ENCODE results near the gene OSTM1.

DNA sequence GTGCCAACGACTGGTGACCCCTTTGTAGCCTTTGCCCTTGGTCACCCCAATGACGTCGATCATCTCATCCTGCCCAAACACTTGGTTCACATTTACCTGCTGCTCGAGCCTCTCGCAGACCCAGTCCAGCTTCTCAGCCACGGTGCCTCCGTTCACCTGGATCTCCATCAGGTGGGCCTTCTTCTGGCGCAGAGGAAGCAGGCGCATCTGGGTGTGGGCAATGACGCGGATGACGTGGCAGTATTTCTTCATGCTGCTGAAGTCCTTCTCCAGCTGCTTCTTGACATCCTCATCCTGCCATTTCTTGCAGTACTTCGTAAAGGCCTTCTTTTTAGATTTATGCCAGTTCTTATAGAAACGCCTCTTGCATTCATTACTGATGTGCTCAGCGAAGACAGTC, 69.7 kb downstream of the OSTM1 start:
- TF ChIP-seq, protein P1, sequence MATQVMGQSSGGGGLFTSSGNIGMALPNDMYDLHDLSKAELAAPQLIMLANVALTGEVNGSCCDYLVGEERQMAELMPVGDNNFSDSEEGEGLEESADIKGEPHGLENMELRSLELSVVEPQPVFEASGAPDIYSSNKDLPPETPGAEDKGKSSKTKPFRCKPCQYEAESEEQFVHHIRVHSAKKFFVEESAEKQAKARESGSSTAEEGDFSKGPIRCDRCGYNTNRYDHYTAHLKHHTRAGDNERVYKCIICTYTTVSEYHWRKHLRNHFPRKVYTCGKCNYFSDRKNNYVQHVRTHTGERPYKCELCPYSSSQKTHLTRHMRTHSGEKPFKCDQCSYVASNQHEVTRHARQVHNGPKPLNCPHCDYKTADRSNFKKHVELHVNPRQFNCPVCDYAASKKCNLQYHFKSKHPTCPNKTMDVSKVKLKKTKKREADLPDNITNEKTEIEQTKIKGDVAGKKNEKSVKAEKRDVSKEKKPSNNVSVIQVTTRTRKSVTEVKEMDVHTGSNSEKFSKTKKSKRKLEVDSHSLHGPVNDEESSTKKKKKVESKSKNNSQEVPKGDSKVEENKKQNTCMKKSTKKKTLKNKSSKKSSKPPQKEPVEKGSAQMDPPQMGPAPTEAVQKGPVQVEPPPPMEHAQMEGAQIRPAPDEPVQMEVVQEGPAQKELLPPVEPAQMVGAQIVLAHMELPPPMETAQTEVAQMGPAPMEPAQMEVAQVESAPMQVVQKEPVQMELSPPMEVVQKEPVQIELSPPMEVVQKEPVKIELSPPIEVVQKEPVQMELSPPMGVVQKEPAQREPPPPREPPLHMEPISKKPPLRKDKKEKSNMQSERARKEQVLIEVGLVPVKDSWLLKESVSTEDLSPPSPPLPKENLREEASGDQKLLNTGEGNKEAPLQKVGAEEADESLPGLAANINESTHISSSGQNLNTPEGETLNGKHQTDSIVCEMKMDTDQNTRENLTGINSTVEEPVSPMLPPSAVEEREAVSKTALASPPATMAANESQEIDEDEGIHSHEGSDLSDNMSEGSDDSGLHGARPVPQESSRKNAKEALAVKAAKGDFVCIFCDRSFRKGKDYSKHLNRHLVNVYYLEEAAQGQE (IDR thresholded peaks at IDR 0.05; ENCODE audit: insufficient read depth in 1 of 2, low read depth in 2 of 2, low read length in 1 of 2): no peak
- TF ChIP-seq, protein P2, sequence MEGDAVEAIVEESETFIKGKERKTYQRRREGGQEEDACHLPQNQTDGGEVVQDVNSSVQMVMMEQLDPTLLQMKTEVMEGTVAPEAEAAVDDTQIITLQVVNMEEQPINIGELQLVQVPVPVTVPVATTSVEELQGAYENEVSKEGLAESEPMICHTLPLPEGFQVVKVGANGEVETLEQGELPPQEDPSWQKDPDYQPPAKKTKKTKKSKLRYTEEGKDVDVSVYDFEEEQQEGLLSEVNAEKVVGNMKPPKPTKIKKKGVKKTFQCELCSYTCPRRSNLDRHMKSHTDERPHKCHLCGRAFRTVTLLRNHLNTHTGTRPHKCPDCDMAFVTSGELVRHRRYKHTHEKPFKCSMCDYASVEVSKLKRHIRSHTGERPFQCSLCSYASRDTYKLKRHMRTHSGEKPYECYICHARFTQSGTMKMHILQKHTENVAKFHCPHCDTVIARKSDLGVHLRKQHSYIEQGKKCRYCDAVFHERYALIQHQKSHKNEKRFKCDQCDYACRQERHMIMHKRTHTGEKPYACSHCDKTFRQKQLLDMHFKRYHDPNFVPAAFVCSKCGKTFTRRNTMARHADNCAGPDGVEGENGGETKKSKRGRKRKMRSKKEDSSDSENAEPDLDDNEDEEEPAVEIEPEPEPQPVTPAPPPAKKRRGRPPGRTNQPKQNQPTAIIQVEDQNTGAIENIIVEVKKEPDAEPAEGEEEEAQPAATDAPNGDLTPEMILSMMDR (IDR thresholded peaks at IDR 0.05): no peak
- TF ChIP-seq SIN3A (IDR thresholded peaks at IDR 0.05; ENCODE audit: borderline replicate concordance, insufficient read depth, low read depth, low read length): no peak
- TF ChIP-seq POLR2AphosphoS5 (IDR thresholded peaks at IDR 0.05; ENCODE audit: low read depth, low read length): no peak
